ENCODE measurements around the gene WWC2.
"Not testable (repeated sequence)": the region's sequence is repeated elsewhere in the genome, so short reads cannot be mapped to it uniquely, and the experiment has no call there.

Gene WWC2

DNA sequence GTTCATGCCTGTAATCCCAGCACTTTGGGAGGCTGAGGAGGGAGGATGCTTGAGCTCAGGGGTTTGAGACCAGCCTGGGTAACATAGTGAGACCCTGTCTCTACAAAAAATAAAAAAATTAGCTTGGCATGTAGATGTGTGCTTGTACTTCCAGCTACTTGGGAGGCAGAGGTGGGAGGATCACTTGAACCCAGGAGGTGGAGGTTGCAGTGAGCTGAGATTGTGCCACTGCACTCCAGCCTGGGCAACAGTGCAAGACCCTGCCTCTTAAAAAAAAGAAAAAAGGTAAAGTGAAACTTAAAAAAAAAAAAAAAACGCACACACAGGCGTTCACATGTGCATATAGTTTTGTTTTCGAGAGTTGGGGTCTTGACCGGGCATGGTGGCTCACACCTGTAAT lies 53.2 kb downstream of the WWC2 start:
- H3K27me3 ChIP-seq (ENCODE audit: insufficient read depth, low read length); H2AFZ ChIP-seq (ENCODE audit: low read length, unreplicated experiment); H3K36me3 ChIP-seq (ENCODE audit: insufficient read depth, low read length); H3K4me3 ChIP-seq (ENCODE audit: low read depth, low read length); H3K4me1 ChIP-seq (ENCODE audit: control insufficient read depth, insufficient read depth, low read length, unreplicated experiment); H3K27ac ChIP-seq (ENCODE audit: low read depth, low read length): not testable (repeated sequence)
- H3K79me2 ChIP-seq (ENCODE audit: control insufficient read depth, insufficient read depth, low read length, unreplicated experiment): peaks cover 21% of the 10 kb centered on the region

- H3K4me1 ChIP-seq (ENCODE audit: control insufficient read depth, insufficient read depth, low read length, unreplicated experiment): no peaks in the 10 kb centered on the region
- H3K4me3 ChIP-seq (ENCODE audit: low read depth, low read length): no peak overlapping the region
- H3K27me3 ChIP-seq (ENCODE audit: insufficient read depth, low read length): no peaks in the 10 kb centered on the region
- H3K79me2 ChIP-seq (ENCODE audit: control insufficient read depth, insufficient read depth, low read length, unreplicated experiment): peaks cover 24% of the 10 kb centered on the region
- H3K36me3 ChIP-seq (ENCODE audit: insufficient read depth, low read length): no peaks in the 10 kb centered on the region
- no peak overlapping the region for H2AFZ ChIP-seq (ENCODE audit: low read length, unreplicated experiment)
- H3K27ac ChIP-seq (ENCODE audit: low read depth, low read length): no peak overlapping the region
These were observed 54.3 kb downstream of the WWC2 start for GRCh38 chr4:183153190-183153916.

GRCh38 chr4:183154701-183155391 lies 55.8 kb downstream of the WWC2 start:
- H2AFZ ChIP-seq (ENCODE audit: low read length, unreplicated experiment): no peak overlapping the region
- H3K27ac ChIP-seq (ENCODE audit: low read depth, low read length): no peak overlapping the region
- no peaks in the 10 kb centered on the region for H3K36me3 ChIP-seq (ENCODE audit: insufficient read depth, low read length)
- peaks cover 30% of the 10 kb centered on the region for H3K79me2 ChIP-seq (ENCODE audit: control insufficient read depth, insufficient read depth, low read length, unreplicated experiment)
- H3K4me3 ChIP-seq (ENCODE audit: low read depth, low read length): no peak overlapping the region
- H3K4me1 ChIP-seq (ENCODE audit: control insufficient read depth, insufficient read depth, low read length, unreplicated experiment): no peaks in the 10 kb centered on the region
- no peaks in the 10 kb centered on the region for H3K27me3 ChIP-seq (ENCODE audit: insufficient read depth, low read length)

- Histone ChIP-seq H3K27me3 (ENCODE audit: insufficient read depth, low read length) (no peaks in the 10 kb centered on the region), H3K36me3 (ENCODE audit: insufficient read depth, low read length) (no peaks in the 10 kb centered on the region), H2AFZ (ENCODE audit: low read length, unreplicated experiment) (no peak overlapping the region)
These were observed 56.6 kb downstream of the WWC2 start for GRCh38 chr4:183155450-183156184.

DNA sequence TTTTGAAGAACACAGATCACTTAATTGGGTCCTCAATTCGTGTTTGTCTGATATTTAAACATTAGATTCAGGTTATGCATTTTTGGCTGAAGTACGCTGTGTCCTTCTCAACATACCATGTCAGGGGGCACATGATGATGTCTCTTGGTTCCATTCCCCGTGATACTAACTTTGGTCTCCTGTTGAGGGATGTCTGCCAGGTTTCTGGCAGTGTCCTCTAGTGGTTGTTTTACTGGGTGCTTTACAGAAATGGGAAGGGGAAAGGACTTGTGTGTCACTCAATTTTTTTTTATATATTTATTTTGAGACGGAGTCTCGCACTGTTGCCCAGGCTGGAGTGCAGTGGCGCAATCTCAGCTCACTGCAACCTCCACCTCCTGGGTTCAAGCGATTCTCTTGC lies 58.2 kb downstream of the WWC2 start:
- H3K27ac ChIP-seq (ENCODE audit: low read depth, low read length): no peak overlapping the region
- no peaks in the 10 kb centered on the region for H3K27me3 ChIP-seq (ENCODE audit: insufficient read depth, low read length)
- H3K4me3 ChIP-seq (ENCODE audit: low read depth, low read length): no peak overlapping the region
- H3K4me1 ChIP-seq (ENCODE audit: control insufficient read depth, insufficient read depth, low read length, unreplicated experiment): peaks cover 5% of the 10 kb centered on the region
- no peaks in the 10 kb centered on the region; the same call in 1 of the 2 replicates for H3K36me3 ChIP-seq (ENCODE audit: insufficient read depth, low read length)
- no peak overlapping the region for H2AFZ ChIP-seq (ENCODE audit: low read length, unreplicated experiment)
- peaks cover 32% of the 10 kb centered on the region for H3K79me2 ChIP-seq (ENCODE audit: control insufficient read depth, insufficient read depth, low read length, unreplicated experiment)

More at GRCh38 chr4:183155450-183156184, 56.6 kb downstream of the WWC2 start:
- peaks cover 32% of the 10 kb centered on the region for H3K79me2 ChIP-seq (ENCODE audit: control insufficient read depth, insufficient read depth, low read length, unreplicated experiment)
- H3K27ac ChIP-seq (ENCODE audit: low read depth, low read length): no peak overlapping the region
- peaks cover 5% of the 10 kb centered on the region for H3K4me1 ChIP-seq (ENCODE audit: control insufficient read depth, insufficient read depth, low read length, unreplicated experiment)
- no peak overlapping the region for H3K4me3 ChIP-seq (ENCODE audit: low read depth, low read length)

GRCh38 chr4:183158062-183158461 lies 59.0 kb downstream of the WWC2 start:
- no peak overlapping the region for H3K4me3 ChIP-seq (ENCODE audit: low read depth, low read length)
- peaks cover 5% of the 10 kb centered on the region for H3K4me1 ChIP-seq (ENCODE audit: control insufficient read depth, insufficient read depth, low read length, unreplicated experiment)
- no peaks in the 10 kb centered on the region for H3K27me3 ChIP-seq (ENCODE audit: insufficient read depth, low read length)
- no peaks in the 10 kb centered on the region; the same call in 1 of the 2 replicates for H3K36me3 ChIP-seq (ENCODE audit: insufficient read depth, low read length)
- no peak overlapping the region for H2AFZ ChIP-seq (ENCODE audit: low read length, unreplicated experiment)
- H3K79me2 ChIP-seq (ENCODE audit: control insufficient read depth, insufficient read depth, low read length, unreplicated experiment): peaks cover 30% of the 10 kb centered on the region
- no peak overlapping the region for H3K27ac ChIP-seq (ENCODE audit: low read depth, low read length)

- no peak overlapping the region for H3K27ac ChIP-seq (ENCODE audit: low read depth, low read length)
- no peaks in the 10 kb centered on the region for H3K27me3 ChIP-seq (ENCODE audit: insufficient read depth, low read length)
- H2AFZ ChIP-seq (ENCODE audit: low read length, unreplicated experiment): no peak overlapping the region
- H3K79me2 ChIP-seq (ENCODE audit: control insufficient read depth, insufficient read depth, low read length, unreplicated experiment): peaks cover 45% of the 10 kb centered on the region
- no peaks in the 10 kb centered on the region; the same call in 1 of the 2 replicates for H3K36me3 ChIP-seq (ENCODE audit: insufficient read depth, low read length)
- H3K4me3 ChIP-seq (ENCODE audit: low read depth, low read length): no peak overlapping the region
- peaks cover 25% of the 10 kb centered on the region for H3K4me1 ChIP-seq (ENCODE audit: control insufficient read depth, insufficient read depth, low read length, unreplicated experiment)
These were observed 62.6 kb downstream of the WWC2 start for GRCh38 chr4:183161630-183162029.

DNA sequence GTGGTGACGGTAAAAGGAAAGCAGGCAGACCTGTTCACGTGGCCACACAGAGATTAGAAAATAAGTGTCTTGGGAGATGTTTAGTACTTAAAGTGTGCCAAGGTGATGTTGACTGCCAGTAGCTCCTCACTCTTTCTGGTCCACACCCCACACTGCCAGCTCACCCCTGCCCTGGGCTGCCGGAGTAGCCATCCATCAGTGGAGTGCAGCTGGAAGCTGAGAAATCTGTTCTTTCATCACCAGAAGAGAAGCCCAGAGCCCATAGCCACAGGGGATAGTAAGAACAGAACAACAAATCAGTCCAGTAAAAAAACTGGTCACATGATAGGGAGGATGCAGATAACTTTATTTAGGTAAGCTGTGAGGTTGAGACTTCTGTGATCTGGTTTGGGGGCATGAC lies 64.1 kb downstream of the WWC2 start:
- Histone ChIP-seq H3K4me3 (ENCODE audit: low read depth, low read length) (no peak overlapping the region), H3K79me2 (ENCODE audit: control insufficient read depth, insufficient read depth, low read length, unreplicated experiment) (peaks cover 50% of the 10 kb centered on the region), H3K27me3 (ENCODE audit: insufficient read depth, low read length) (no peaks in the 10 kb centered on the region), H3K36me3 (ENCODE audit: insufficient read depth, low read length) (no peaks in the 10 kb centered on the region; the same call in 1 of the 2 replicates), H2AFZ (ENCODE audit: low read length, unreplicated experiment) (no peak overlapping the region), H3K4me1 (ENCODE audit: control insufficient read depth, insufficient read depth, low read length, unreplicated experiment) (peaks cover 25% of the 10 kb centered on the region), H3K27ac (ENCODE audit: low read depth, low read length) (no peak overlapping the region)

GRCh38 chr4:183164963-183165362 lies 65.9 kb downstream of the WWC2 start:
- Histone ChIP-seq H3K36me3 (ENCODE audit: insufficient read depth, low read length) (no peaks in the 10 kb centered on the region; the same call in 1 of the 2 replicates), H3K4me3 (ENCODE audit: low read depth, low read length) (no peak overlapping the region), H3K27me3 (ENCODE audit: insufficient read depth, low read length) (no peaks in the 10 kb centered on the region), H3K27ac (ENCODE audit: low read depth, low read length) (0 out of 2 replicates have a peak overlapping the region, but pooled peaks have one; percentile 4), H3K4me1 (ENCODE audit: control insufficient read depth, insufficient read depth, low read length, unreplicated experiment) (peaks cover 24% of the 10 kb centered on the region), H3K79me2 (ENCODE audit: control insufficient read depth, insufficient read depth, low read length, unreplicated experiment) (peaks cover 45% of the 10 kb centered on the region), H2AFZ (ENCODE audit: low read length, unreplicated experiment) (no peak overlapping the region)

DNA sequence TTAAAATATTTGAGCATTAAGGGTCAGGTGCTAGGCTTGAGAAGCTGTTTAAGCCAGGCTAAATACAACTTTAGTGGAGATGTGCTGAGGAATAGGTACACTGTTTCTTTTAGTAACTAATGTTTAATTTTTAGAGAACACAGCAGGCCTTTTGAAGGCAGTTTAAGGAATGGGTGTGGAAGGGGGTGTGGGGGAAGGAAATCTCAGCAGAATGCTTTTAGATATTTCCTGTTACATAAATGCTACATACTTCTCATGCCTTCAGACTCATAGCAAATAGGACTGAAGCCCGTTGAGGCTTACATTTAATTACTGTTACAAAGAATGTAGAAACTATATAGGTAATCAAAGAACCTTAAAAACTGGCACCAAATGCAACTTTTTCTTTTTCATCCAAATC lies 66.3 kb downstream of the WWC2 start:
- Histone ChIP-seq H3K27me3 (ENCODE audit: insufficient read depth, low read length) (no peaks in the 10 kb centered on the region), H3K4me3 (ENCODE audit: low read depth, low read length) (no peak overlapping the region), H3K27ac (ENCODE audit: low read depth, low read length) (0 out of 2 replicates have a peak overlapping the region, but pooled peaks have one; percentile 4), H3K36me3 (ENCODE audit: insufficient read depth, low read length) (no peaks in the 10 kb centered on the region; the same call in 1 of the 2 replicates), H3K79me2 (ENCODE audit: control insufficient read depth, insufficient read depth, low read length, unreplicated experiment) (peaks cover 47% of the 10 kb centered on the region), H2AFZ (ENCODE audit: low read length, unreplicated experiment) (no peak overlapping the region), H3K4me1 (ENCODE audit: control insufficient read depth, insufficient read depth, low read length, unreplicated experiment) (peaks cover 20% of the 10 kb centered on the region)

All from ACC112 (cell line).